Mucosa of gallbladder (tissue), 1 donor: ENCODE data around the gene SPARC. TPM values are rescaled to one million over a fixed set of nuclear protein-coding genes. Genes with fewer than 3 reads are reported as not detected.

Experiments used
- DNase-seq: peaks from one replicate; pipeline ENCODE4 v3.0.0-alpha.2; 2020; ENCODE audit warnings: low spot score
- total RNA-seq: library from RNA; stranded (reverse); gene quantifications from one replicate; pipeline ENCODE4 v1.2.1, GENCODE V29; 2021
- donor health status: DM: no; HTN: no; CAD: no.

The SPARC gene
- total RNA-seq, 1 donor from 2014 or later: 985 TPM

- DNase-seq: no peak
Measured at GRCh38 chr5:151660616-151661495, 25.9 kb downstream of the SPARC start.

- peak; percentile 77 for DNase-seq
Measured at GRCh38 chr5:151659001-151659754, 27.5 kb downstream of the SPARC start.

DNA sequence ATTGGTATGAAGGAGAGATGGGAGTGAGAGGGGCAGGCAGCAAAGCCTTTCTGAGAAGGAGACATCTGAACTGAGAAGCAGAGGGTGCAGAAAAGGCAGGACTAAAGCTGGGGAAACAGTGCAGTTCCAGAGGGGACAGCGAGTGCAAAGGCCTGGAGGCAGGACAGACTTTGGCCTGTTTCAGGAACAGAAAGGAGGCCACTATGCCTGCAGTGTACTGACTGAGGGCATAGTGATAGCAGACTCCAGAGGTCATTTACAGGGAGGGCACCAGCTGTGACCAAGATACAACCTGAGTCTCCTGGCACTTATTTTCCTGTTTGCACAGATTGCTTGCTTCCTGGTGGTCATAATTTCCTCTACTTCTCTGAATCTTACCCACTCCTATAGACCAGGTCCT is 29.6 kb downstream of the SPARC start:
- DNase-seq: no peak

GRCh38 chr5:151656311-151656710 is 30.4 kb downstream of the SPARC start:
- no peak for DNase-seq

- DNase-seq: peak; percentile 84
Measured at GRCh38 chr5:151651997-151652645, 34.6 kb downstream of the SPARC start.

DNA sequence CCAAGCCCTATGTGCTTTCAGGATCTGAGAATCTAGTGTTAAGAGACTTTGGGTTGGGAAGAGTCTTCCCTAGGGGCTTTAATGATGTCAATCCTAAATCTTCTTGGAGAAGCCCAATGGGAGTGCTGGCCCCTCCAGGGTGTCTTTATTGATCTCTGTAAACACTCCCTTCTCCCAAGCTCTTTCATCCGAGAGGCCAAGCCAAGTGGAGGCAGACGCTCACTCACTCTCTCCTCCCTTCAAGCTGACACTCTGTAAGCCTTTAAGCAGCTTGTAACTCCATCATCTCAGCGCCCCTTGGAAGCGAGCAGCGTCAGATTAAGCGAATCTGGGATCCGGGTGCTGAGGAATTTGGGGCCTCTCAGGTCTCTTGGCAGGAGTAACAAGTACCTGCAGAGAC is 37.7 kb downstream of the SPARC start:
- no peak for DNase-seq

DNA sequence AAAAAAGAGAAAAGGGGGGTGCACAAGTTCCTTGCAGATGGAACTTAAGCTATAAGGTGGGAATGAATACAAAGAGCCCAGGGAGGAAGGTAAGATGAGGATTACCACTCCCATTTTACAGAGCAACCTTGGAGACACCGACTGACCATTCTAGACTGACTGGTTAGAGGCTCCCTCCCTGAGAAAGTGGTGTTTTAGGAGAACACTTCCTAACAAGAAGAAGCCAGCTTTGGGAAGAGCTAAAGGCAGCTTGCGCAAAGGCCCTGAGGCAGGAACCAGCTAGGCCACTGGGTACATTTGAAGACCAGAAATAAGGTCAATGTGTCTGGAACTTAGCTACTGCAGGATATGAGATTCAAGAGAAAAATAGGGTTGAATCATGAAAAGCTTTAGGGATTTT is 38.6 kb downstream of the SPARC start:
- no peak for DNase-seq

DNA sequence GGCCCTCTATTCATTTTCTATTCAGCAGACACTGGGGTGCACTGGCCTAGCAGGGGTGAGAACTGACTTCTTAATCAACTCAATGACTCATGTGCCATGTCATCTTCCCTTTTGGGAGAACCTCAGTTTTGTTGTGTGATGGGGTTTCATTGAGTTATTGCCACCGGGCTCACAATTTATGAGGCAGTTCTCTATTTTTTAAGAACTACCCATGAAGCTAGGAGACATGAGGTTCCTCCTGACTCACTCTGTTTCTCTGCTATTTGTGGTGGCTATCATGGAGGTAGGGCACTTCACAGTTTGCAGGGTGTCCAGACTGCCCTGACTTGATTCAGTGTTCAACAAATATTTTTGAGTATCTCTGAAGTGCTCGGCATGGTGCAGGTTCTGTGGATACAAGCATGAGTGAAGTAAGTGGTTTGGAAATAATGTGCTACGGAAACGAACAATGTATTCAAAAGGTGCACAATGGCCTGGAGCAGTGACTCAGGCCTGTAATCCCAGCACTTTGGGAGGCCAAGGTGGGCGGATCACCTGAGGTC is 39.3 kb downstream of the SPARC start:
- no peak for DNase-seq

DNA sequence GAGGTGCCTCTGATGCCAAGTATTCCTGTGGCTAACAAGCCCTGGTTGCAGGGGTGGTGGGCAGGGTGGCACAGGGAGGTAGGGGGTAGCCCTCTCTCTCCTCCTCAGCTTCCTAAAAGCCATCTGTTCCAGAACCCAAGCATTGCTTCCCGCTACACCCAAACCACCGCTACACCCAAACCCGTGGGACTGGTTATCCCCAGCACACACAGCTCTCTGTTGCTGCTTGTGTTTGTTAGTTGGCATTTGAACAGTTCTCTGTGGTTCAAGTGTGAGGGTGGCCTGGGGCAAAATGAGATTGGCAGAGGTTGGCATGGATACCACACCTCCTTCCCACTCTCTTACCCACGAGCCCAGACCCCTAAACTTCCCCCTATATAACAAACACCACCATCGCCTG is 40.4 kb downstream of the SPARC start:
- DNase-seq: no peak

DNA sequence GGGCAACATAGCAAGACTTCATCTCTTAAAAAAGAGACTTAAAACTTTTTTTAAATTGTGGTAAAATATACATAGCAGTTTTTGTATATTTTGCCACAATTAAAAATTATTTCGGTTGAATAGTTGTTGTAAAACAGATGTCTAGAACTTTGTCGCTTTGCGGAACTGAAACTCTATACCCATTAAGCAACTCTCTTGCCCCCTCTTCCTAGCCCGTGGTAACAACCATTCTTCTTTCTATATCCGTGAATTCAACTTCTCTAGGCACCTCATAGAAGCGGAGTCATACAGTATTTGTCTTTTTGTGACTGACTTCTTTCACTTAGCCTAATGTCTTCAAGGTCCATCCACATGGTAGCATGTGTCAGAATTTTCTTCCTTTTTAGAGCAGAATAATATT is 43.3 kb downstream of the SPARC start:
- no peak for DNase-seq

DNA sequence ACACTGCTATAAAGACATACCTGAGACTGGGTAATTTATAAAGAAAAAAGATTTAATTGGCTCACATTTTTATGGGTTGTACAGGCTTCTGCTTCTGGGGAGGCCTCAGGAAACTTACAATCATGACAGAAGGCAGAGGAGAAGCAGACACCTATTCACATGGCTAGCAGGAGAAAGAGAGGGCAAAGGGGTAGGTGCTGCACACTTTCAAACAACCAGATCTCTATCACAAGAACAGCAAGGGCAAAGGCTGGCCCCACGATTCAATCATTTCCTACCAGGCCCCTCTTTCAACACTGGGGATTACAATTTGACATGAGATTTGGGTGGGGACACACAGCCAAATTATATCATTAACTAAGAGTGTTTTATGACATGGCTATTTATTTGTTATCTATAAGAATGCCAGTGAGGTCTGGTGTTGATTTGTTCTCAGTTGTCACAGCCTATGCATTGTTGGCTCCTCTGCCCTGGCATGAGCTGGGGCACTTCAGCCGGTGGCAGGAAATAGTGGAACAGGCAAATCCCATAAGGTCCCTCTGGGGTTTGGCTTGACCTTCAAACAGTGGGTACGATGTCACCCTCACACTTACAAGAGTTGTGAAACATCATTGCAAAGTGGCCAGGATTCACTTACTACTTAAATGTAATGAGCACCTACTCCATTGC is 44.1 kb downstream of the SPARC start:
- no peak for DNase-seq

GRCh38 chr5:151638619-151639018 is 48.1 kb downstream of the SPARC start:
- DNase-seq: no peak

DNA sequence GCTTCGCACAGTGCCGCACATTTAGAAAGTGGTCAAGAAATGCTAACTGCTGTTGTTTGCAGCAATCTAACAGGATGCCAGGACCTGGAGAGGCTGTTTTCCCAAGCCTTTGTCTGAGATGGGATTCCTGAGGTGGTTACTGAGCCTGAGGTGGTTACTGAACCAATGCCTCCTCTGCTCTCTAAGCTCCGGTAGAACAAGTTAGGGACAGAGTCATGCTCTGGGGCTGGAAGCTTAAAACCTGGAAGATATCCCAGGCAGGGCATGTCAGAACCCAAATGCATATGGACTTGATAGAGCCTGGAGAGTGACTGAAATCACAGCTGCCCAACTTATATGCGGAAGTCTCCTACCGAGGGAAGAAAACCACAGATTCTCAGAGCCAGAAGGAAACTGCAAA is 49.0 kb downstream of the SPARC start:
- DNase-seq: no peak

DNA sequence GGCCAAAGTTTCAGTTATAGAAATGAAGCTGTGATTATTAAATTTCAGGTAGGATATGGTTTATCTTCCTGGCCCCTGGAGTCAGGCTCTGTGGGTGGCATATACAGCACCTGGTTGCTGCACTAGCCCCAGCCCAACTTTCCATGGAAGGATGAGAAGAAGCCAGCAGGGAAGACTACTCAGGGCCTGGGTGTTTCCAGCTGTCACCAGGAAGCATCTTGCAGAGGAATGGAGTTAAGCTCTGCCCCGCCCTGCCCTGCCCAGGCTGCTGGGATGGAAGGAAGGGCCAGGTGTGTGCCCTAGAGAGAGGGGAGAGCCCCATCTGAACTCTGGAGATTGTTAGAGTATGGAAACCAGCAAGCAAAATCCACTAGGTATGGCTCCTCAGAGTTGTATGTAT is 52.8 kb downstream of the SPARC start:
- DNase-seq: no peak

DNA sequence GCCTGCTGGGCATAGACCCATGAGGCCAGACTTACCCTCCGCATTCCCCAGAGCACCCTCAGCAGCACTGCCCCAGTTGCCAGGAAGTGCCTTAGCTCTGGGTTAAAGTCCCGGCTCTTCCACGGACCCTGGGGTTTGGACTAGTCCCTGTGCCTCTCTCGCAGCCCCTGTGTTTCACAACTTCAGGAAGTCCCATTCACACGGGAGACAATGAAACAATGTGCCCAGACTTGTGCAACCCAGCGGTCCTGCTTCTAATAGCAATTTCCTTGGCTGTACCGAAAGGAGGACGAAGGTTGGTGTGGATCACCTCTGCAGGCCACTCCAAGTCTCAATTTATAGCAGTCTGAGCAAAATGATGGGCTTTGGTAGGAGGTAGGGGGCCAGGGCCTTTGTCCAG is 53.8 kb downstream of the SPARC start:
- DNase-seq: no peak

GRCh38 chr5:151632524-151632923 is 54.2 kb downstream of the SPARC start:
- DNase-seq: no peak

DNA sequence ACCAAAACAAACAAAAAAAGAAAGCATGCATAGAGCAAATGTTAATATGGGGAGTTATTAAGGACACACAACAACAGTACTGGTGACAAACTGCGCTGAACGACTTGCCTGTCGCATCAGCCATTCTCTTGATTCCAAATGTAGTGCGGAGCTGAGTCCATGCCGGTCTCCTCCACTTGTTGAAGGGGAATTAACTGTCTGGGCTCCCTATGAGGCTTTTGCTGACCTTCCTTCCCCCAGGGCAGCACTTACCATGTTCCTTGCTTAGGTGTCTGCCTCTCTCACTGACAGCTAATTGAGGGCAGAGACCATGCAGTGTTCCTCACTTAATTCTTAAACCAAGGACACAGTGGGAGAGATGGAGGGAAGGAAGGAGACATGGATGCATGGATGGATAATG is 54.8 kb downstream of the SPARC start:
- DNase-seq: no peak

- DNase-seq: no peak
Measured at GRCh38 chr5:151630088-151630487, 56.6 kb downstream of the SPARC start.

DNA sequence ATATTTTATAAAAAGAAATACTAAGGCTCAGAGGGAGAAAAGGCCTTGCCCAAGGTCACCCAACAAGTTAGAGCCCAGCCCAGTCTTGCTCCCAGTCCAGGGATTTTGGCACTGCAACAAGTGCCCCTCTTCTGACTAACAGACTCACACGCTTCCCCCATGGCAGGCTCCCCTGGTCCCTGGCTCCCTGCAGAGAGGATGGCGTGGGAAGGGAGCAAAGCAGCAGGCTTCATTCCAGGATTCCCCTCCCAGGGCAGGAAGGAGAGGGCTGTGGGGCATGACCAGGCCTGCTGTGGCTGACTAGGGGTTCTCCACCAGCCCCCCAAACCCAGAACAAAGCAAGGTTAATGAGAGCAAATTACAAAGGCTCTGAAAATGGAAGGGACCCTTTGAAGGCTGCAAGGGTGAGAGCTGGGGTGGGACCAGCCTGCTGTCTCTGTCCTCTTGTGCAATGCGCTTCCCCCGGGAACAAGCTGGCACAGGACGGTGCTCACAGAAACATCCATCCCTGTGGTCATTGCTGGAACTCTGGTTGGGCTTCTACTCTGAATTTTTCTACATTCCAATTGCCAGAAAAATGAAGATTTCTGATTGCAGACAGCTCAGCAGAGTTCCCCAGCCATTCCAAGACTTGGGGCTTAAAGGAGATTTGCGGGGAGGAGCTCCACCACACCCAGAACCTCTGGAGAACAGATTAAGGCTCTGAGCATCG is 58.4 kb downstream of the SPARC start:
- no peak for DNase-seq

DNA sequence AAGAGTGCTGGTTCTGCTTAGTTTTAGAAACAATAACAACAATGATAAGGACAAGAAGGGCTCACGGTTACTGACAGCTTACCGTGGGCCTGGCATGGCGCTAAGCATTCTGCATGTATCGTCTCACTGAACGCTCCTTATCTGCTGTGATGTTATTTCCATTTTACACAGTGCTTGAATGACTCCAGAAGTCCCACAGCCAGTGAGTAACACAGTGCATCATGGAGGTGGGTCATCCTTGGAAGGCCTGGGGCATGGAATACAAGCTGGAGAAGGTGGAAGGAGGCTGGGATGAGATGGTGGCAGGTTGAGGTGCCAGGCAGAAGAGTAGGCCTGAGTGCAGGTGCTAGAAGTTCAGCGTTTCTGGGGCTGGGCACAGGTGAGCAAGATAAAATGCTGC is 59.1 kb downstream of the SPARC start:
- DNase-seq: no peak

GRCh38 chr5:151625285-151625684 is 61.4 kb downstream of the SPARC start:
- no peak for DNase-seq
